OCI-LY1 (cell line): Measurements from ENCODE around the gene CDK17.

Experiments used
- EZH2 ChIP-seq: fragments of 200-600 bp; sonication (generic), shearing (Covaris generic); IDR thresholded peaks from 2 replicates; pipeline ENCODE4 v1.8.0; 2017; ENCODE audit warnings: borderline replicate concordance, mixed run types, mild to moderate bottlenecking, antibody characterized with exemption, low read length, moderate library complexity, mixed read lengths
- TF ChIP-seq, protein P1 (sequence below): fragments of 200-600 bp; sonication (generic), shearing (Covaris generic); IDR thresholded peaks from 2 replicates; pipeline ENCODE4 v1.5.1; 2017; ENCODE audit warnings: mild to moderate bottlenecking, antibody characterized with exemption, low read length, moderate library complexity, mixed read lengths

DNA sequence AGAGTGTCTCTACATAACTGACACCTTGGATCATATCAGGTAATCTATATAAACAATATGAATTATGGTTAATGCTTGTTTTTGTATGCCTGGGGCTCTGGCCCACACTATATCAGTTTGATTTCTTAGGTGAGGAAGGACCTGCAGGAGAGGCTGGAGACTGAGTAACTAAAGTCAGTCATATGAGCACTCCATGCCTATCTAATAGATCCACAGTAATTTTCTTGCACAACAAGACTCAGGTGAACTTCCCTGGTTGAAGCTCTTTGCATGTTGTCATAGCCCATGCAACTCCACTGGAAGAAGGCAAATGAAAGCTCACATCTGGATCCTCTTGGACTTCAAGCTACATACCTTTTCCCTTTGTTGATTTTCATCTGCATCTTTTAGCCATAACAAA lies 62.3 kb downstream of the CDK17 start:
- TF ChIP-seq, protein P1, sequence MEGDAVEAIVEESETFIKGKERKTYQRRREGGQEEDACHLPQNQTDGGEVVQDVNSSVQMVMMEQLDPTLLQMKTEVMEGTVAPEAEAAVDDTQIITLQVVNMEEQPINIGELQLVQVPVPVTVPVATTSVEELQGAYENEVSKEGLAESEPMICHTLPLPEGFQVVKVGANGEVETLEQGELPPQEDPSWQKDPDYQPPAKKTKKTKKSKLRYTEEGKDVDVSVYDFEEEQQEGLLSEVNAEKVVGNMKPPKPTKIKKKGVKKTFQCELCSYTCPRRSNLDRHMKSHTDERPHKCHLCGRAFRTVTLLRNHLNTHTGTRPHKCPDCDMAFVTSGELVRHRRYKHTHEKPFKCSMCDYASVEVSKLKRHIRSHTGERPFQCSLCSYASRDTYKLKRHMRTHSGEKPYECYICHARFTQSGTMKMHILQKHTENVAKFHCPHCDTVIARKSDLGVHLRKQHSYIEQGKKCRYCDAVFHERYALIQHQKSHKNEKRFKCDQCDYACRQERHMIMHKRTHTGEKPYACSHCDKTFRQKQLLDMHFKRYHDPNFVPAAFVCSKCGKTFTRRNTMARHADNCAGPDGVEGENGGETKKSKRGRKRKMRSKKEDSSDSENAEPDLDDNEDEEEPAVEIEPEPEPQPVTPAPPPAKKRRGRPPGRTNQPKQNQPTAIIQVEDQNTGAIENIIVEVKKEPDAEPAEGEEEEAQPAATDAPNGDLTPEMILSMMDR = no peak
- TF ChIP-seq EZH2 = no peak
